Mesenteric fat pad (tissue), 1 donor: ENCODE measurements around the gene SLC7A5. TPM values are rescaled to one million over a fixed set of nuclear protein-coding genes. Genes with fewer than 3 reads are reported as not detected.
A peak's percentile ranks its signal among the peaks of the same experiment; 100 is the strongest.
"Not testable (repeated sequence)": the region's sequence is repeated elsewhere in the genome, so short reads cannot be mapped to it uniquely, and the experiment has no call there.

Experiments
- DNase-seq: peaks from one replicate; pipeline ENCODE4 v3.0.0-alpha.2; 2020; ENCODE audit warnings: low spot score
- total RNA-seq: library from RNA; stranded (reverse); fragmentation: NEBNext Ultra II Directional; extraction: Animal tissue kit (Norgen Biotek cat#: 25700); gene quantifications from one replicate; pipeline ENCODE4 v1.2.1, GENCODE V29; 2021
- donor health status: DM: yes; HTN: yes; CAD: no.

SLC7A5 gene
- total RNA-seq, 1 donor from 2014 or later: 9.4 TPM

DNA sequence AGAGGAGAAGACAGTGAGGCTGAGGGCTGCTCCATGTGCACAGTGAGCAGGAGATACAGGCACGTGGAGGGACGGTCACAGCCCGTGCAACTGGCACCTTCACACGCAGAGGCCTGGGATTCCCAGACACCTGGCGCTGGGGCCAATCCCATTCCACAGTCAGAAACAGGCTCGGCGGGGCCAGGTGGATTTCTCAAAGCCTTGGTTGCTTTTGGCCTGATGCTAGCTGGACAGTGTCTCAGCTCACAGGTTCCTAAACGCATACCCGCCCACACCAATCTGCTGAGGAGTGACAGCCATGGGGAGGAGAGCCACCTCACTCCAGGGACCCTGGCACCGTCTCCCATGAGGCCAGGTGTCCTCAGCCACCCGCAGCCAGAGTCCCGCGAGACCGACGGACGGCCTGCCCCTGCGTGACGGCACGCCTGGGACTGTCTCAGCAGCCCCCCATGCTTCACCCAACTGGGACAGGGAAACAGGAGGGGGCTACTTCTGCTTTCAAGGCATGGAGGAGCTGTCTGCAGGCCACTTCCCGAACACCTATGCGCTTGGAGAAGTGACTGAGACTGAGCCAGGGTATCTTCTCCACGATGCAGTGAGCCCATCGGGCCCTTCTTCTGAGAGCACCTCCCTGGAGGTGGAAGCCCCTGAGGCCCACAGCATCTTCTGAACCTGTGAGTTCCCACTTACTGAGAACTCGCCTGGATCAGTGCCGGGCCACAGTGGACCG, 6.5 kb downstream of the SLC7A5 start:
- DNase-seq: not testable (repeated sequence)

DNA sequence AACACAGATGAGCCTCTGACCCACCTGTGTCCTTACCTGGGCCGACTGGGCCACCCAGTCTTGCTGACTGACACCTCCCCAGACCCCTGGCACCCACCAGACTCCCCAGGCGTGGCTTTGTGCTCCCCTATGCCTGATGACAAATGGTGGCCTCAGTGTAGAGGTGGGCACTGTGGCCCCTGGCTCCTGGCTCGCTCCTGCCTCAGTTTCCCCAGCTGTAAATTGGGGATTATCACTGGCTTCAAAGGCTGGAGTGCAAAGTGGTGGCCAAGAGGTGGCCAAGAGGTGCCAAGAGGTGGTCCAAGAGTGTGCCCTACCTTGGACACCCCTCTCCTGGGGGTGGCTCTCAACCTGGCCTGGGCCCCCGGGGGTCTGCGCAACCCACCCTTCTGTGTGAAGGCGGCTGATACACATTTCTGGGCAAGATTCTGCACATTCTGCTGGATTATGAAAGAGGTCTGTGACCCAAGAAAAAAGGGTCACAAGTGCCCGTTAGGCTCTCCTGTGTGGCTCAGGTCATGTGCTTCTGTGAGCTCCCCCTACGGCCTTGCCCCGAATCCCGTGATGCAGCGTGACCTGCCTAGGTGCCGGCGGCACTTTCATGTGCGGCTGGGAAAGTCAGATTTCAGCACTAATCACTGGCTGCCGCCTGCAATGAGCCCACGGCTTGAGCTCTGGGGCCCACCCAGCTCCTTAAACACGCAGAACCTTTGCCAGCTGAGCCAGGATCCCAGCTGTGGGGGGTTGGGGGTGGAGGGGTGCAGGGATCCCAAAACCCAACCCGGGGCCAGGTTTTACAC, 7.8 kb downstream of the SLC7A5 start:
- DNase-seq: not testable (repeated sequence)

DNA sequence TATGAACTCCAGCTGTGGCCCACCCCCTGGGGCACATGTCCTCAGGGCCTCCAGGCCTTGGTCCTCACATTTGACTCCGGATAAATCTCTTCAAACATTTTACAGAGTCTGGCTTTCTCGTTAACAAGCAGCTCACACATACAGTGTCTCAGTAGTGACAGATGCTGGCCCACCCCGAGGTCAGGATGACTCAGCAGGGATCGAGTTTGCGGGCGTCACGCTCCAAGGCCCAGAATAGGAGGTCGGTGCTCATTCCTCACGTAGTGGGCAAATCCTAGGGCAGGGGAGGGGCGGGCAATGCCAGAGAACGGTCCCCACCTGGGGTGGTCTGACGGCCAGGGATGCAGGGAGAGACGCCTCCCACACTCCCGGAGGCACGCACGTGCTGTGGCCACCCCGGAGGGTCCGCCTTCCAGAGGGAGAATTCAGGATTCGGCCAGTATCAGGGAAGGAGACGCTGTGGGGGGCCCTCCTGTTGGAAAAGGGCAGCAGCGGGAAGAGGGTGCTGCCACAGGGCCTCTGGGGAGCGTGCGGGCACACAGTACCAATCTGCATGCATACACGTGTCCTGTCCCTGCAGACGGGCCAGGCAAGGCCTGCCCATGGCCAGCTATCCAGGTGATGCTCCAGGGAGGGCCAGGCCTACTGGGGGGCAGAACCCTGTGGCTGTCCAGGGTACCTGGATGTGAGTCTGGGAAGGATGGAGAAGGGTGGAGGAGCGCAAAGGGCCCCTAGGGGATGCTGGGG, 8.6 kb downstream of the SLC7A5 start:
- DNase-seq: no peak

DNA sequence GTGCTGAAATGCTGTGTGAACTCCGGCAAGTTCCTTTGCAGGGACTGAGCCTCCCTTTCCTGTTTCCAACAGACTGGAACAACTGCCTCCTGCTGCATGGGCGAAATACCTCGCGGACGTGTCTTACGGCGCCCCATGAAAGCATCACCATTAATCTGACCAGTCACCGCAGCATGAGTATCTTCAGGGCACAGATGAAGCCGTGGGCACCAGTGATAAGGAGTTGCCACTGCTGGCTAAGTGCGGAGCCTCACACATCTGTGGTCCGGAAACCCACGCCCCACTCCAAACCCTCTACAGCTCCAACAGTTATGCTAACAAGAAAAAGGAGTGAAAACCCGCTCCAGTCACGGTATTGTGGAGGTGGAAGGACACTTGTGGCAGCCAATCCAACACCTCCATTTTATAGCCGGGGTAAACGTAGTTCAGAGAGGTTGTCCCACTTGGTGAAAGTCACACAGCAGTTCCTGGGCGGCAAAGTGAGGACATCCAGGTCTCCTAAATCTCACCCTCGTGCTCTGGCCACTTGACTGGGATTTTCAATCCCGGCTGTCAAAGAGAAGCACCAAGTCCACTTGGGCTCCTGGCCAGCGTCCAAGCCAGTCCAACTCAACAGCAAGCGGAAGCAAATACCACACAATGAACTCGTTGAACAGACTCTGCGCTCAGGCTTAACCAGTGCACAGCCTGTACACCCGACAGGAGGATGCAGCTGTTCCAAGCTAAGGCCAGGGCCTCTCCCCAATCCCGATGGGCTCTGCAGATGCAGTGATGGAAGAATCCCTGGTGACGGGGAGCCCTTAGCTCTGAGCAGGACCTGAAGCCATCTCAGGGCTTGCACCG, 10.9 kb downstream of the SLC7A5 start:
- DNase-seq: not testable (repeated sequence)

DNA sequence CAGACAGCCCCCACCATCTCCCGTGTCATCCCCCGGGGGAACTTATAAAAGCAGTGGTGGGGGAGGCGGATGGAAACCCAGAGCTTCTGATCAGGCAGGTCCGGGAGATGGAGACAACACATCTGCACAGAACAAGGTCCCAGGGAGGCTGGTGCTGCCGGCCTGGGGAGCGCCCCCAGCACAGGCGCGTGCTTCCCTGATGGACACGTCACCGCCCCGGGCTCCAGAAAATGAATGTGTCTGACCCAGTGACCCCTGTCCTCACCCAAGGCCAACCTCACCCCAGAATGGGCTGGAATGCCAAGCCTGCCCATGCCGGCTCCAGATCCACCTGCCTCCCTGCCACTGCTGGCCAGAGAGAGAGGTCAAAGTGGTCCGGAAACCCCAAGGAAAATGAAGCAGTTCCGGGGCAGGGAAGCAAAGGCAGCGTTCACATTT, 12.5 kb downstream of the SLC7A5 start:
- no peak for DNase-seq

DNA sequence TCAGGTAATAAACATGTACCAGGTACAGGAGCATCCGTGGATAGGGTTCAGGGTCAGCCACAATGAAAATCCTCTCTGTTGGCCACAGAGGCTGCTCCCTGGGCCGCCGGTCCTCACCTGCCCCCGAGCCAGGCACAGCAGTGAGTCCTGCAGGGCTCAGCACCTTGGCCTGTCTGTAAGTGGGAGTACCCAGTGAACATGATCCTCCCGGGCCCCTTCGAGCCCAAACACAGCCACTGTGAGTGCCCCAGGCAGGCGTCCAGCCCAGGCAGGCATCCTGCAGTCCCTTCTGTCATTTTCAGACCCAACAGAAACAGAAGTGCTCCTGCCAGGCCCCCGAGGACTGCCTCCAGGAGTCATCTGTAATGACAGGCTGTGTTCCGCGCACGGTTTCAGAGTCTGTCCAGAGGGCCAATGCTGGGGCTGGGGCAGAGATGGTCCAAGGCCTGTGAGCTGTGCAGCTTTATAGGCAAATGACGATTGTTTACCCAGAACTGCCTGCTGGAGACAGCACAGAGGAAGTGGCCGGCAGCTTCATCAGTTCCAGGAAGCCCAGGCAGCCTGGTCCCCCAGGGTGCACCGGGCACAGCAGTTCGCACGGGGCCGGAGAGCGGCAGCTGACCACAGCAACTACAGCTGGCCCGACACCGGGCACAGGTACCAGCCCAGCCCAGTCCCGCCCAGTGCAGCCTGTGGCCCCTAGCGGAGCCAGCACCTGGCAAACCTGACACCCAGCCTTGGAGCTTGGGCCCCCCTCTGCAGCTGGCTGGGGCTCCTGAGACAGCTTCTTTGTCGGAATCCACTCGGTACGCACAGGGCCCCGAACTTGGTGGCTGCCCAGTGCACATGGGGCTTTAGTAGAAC, 13.2 kb downstream of the SLC7A5 start:
- no peak for DNase-seq

DNA sequence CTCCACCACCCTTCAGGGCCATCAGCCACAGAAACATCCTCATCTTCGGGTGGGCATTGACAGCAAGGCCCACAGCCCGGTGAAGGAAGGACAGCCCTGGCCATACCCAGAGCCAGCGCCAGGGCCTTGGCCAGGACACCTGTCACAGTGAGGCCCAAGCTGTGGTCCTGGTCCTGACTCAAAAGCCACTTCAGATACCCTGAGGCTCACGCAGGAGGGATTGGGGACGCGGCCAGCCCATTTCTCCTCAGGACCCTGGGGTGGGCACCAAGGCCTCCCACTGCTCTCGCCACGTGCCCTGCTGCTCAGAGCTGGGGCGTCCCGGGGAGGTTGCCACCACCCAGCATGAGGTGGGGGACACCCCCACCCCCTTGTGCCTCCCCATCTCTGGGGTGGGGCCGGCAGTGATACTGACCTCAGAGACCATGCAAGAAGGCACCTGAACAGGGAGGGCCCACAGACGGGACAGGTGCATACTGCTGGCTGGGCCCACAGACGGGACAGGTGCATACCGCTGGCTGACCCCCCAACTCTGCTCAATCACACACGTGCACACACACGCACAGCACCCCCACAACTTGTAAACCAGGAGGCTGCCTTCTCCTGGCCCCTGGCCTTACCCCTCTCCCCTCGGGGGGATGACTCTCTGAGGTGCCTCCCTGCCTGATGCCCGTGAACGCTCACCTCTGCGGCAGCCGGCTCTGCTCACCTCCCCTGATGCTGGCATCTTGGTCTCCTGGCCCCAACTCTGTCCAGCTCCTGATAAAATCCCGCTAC, 14.2 kb downstream of the SLC7A5 start:
- DNase-seq: no peak

DNA sequence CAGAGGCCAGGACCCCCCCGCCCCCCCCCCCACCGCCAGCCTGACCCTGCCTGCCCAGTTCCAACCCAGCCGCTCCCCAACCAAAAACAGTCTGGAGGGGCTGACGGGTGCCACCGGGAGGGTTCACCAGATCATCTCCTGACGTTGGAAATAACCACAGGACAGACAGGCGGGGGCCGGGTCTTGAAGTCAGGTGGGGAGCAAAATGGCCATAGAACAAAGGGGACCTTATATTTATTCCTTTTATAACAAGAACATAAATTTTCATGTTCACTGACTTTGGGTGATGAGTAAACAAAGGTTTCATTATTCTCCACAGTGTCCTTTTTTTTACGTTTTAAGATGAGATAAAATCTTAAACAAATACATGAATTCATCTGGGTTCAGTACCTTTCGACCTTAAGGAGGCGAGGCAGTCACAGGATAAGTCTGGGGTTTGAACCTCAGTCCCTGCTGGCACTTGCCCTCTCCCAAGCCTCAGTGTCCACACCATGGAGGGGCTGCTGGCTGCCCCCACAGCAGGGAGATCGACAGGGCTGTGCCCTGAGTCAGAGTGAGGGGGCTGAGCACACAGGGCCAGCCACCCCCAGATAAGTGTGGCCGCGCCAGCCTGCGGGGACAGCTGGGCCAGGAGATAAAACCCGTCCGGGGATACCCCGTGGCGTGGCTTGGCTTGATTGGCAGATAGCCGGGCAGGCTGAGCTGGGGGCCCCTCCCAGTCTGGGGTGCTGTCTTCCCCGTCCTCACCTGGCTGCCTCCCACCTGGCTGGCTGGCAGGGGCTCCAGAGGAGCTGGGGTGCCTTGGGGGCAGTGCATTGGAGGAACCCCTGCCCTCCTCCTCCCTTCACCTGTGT, 15.0 kb downstream of the SLC7A5 start:
- DNase-seq: no peak

DNA sequence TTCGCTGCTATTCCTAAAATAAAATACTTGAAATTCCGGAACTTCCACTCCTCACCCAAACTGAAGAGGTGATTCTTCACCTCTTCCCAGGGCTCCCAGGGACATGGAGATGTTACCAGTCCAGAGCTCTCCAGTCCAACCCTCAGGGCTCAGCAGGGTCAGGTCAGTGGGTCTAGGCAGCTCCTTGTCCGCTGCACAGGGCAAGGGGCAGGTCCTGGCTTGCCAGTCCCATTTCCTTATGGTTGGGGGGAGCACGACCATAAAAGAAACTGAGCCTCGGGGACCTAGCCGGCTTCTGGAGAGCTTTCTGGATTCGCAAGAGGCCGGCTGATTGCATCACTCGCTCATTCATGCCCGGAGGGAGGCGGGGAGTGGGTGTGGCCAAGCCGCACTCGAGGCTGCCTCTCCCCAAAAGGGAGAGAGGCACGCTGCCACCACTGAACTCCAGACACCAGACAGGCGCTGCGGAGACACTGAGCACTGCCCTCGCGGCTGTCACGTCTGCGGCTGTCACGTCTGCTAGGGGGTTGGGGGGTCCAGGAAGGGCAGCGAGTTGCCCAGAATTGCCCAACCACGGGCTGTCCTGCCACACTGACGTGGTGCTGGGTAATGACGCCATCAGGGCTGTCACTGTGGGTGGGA, 15.8 kb downstream of the SLC7A5 start:
- DNase-seq: peak; percentile 96

DNA sequence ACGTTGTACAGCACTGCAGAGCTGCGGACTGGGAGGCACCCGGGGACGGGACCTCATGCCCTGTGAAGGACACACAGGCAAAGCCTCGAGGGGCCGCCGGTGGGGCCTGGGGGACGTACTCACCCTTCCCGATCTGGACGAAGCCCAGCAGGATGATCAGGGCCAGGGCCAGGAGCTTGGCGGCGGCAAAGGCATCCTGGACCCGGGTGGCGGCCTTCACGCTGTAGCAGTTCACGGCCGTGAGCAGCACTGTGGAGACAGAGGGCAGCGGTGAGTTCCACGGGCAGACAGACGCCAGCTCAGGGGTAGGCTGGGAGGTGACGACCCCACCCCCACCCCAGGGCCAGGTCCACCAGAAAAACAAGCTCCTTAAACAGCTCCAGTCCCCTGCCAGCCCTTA, 17.7 kb downstream of the SLC7A5 start:
- no peak for DNase-seq

DNA sequence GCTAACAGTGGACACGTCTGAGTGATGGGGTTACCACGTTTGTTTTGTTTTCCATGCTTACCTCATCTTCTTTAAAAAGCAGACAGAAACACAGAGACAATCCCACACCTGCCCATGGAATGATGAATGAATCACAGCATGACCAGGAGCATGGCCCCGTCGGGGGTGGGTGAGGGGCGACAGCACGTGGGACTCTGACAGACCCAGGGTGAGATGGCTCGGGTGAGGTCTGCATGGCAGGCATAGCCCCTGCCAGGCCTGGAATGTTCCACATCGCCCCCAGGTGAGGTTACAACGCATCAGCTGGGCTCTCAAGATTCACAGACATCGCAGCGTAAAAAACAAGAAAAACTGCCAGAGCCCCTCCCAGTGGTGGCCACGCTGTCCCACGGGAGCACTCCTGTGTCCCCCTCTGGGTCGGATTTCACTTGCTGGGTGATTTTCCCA, 18.1 kb downstream of the SLC7A5 start:
- DNase-seq: no peak

DNA sequence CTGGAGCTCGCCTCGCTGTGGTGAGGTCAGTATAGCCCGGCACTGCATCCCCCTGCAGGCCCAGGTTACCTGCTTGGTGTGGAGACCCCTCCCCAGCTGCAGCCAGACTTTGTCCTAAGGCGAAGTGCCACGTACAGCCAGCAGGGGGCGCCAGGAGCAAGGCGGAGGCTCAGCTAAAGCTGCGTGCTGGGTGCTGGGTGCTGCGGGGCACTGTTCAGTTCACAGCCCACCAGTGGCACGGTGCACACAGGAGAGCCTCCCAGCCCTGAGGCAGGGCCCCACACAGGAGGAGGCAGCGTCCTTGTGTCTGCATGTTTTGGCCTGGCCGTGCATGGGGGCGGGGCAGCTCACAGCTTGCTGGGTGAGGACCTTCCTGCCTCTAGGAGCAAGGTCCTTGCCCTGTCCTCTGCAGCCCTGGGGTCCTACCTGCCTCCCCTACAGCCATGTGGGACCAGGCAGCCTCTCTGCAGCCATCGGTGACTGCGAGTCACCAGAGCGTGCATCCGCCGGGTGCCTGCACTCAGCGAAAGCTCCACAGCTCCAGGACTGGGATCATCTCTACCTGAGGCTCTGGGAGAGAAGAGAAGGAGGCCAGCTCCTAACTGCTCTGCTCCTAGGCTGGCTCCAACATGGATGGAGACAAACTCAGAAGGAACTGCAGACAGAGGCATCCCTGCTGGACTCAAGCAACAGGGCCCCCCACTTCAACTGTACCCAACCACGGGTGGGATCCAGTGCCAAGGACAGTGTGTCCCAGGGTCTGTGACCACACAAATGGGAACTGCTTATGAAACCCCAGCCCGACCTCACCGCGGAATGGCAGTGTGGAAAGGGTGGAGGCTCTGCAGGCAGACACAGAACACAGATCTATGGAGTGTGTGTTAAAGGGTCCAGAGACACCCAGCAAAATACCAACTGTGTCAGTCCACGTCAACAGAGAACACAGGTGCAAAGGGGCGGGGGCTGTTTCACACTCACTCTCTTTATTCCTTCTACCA, 19.0 kb downstream of the SLC7A5 start:
- DNase-seq: no peak

DNA sequence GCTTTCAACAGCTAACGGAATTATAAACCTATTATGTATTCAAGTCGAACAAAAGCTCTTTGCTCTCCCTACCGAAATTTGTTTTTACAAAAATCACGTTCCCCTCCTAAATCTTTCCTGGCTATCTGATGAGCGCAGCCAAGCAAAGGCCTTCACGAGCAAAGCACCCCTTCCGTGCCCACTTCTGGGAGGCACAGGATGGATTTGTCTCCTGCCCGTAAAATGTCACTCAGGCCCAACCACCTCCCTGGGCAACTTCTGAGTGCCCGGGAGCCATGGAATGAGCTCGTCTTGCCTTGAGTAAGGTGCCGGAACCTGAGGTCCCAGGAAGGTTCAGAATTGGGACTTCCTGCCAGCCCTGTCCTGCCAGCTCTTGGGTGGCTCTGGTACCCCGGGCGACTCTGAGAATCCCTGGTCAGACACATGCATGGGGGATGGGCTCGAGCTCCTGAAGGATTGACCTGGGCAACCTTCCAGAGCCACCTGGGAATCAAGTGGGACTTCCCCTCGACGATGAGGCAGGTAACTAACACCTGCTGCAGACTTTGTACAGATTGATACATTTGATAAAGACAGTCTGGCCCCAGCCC, 19.8 kb downstream of the SLC7A5 start:
- no peak for DNase-seq

DNA sequence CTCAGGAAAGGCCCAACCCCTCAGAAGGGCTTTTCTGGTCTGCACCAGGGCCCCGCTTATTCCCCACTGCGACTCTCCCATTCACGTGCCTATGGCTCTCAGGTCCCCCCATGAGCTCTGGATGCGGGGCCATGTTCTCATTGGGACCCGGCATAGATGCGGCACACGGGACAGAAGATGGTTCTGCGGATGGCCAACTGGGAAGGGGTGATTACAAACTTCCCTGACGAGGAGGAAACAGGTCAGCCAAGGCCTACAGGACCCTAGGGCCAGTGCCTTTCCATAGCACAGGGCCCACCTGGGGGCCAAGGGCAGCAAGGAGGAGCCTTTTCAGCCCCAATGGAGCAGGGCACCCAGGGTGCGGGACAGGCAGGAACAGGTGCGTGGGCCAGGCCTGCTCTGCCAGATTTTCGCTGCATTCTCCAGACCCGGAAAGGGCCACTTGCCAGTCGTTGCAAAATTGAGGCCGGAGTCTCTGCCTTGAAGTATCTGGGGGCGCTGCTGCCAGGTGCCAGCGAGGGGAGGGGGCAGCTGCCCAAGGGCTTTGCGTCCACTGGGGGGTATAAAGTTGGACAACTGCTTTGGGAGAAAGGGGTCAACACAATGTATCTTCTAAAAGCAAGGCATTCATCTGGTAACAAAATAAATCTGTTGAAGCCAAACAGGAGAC, 20.5 kb downstream of the SLC7A5 start:
- no peak for DNase-seq
